Nephron (organoid): ENCODE measurements around the gene NR1I3.
A peak's percentile ranks its signal among the peaks of the same experiment; 100 is the strongest.

Source experiments
- H3K27ac Mint-ChIP-seq, 3 experiments: 2 replicates each; pipeline ENCODE4 v1.8.0; 2020; ENCODE audit warnings: mixed read lengths in 3 of 3, mild to moderate bottlenecking in 2 of 3, moderate library complexity in 1 of 3
- H3K27me3 Mint-ChIP-seq: 2 replicates; pipeline ENCODE4 v1.8.0; 2021; ENCODE audit warnings: low read depth, mild to moderate bottlenecking, moderate library complexity, mixed read lengths
- H3K36me3 Mint-ChIP-seq: 2 replicates; pipeline ENCODE4 v1.8.0; 2020; ENCODE audit warnings: low read depth, mixed read lengths
- H3K4me1 Mint-ChIP-seq: 2 replicates; pipeline ENCODE4 v1.8.0; 2020; ENCODE audit warnings: mixed read lengths
- H3K4me3 Mint-ChIP-seq, 3 experiments: 2 replicates each; pipeline ENCODE4 v1.8.0; 2020; ENCODE audit warnings: mild to moderate bottlenecking in 3 of 3, mixed read lengths in 3 of 3, moderate library complexity in 2 of 3
- H3K9me3 Mint-ChIP-seq: 2 replicates; pipeline ENCODE4 v1.8.0; 2020; ENCODE audit warnings: mixed read lengths
- CTCF ChIP-seq, 3 experiments: fragments of 200-600 bp; sonication (generic); IDR thresholded peaks; one replicate each; pipeline ENCODE4 v1.5.0; 2021; ENCODE audit warnings: antibody characterized with exemption in 3 of 3; ENCODE audit not compliant: unreplicated experiment in 3 of 3

The NR1I3 gene

GRCh38 chr1:161235957-161236775, 1.8 kb downstream of the NR1I3 start:
- Mint-ChIP-seq H3K27ac (no peak overlapping the region), H3K4me3 (no peak overlapping the region)

GRCh38 chr1:161233102-161233501, 4.9 kb downstream of the NR1I3 start:
- Mint-ChIP-seq H3K36me3 (peaks cover 7% of the 10 kb centered on the region), H3K27ac (no peak overlapping the region), H3K27me3 (no peaks in the 10 kb centered on the region), H3K4me1 (no peaks in the 10 kb centered on the region), H3K4me3 (no peak overlapping the region), H3K9me3 (no peaks in the 10 kb centered on the region)
- no peak for TF ChIP-seq CTCF (IDR thresholded peaks at IDR 0.05; ENCODE audit: unreplicated experiment in 3 of 3)

More at GRCh38 chr1:161235957-161236775, 1.8 kb downstream of the NR1I3 start:
- Mint-ChIP-seq H3K27me3 (no peaks in the 10 kb centered on the region), H3K4me1 (no peaks in the 10 kb centered on the region), H3K9me3 (no peaks in the 10 kb centered on the region), H3K36me3 (no peaks in the 10 kb centered on the region)
- TF ChIP-seq CTCF (IDR thresholded peaks at IDR 0.05; ENCODE audit: unreplicated experiment in 3 of 3) = no peak

GRCh38 chr1:161230762-161231161, 7.2 kb downstream of the NR1I3 start:
- Mint-ChIP-seq H3K27ac (no peak overlapping the region), H3K4me3 (no peak overlapping the region), H3K27me3 (no peaks in the 10 kb centered on the region), H3K36me3 (peaks cover 10% of the 10 kb centered on the region), H3K9me3 (no peaks in the 10 kb centered on the region), H3K4me1 (peaks cover 18% of the 10 kb centered on the region)
- no peak for TF ChIP-seq CTCF (IDR thresholded peaks at IDR 0.05; ENCODE audit: unreplicated experiment in 3 of 3)

- TF ChIP-seq CTCF (IDR thresholded peaks at IDR 0.05; ENCODE audit: unreplicated experiment in 3 of 3) = no peak
- Mint-ChIP-seq H3K27me3 (no peaks in the 10 kb centered on the region), H3K4me3 (no peak overlapping the region), H3K9me3 (no peaks in the 10 kb centered on the region), H3K27ac (no peak overlapping the region), H3K36me3 (peaks cover 10% of the 10 kb centered on the region), H3K4me1 (peaks cover 24% of the 10 kb centered on the region)
These were observed 8.1 kb downstream of the NR1I3 start for GRCh38 chr1:161229896-161230295.

- peaks cover 4% of the 10 kb centered on the region for H3K27me3 Mint-ChIP-seq
- no peak for TF ChIP-seq CTCF (IDR thresholded peaks at IDR 0.05; ENCODE audit: unreplicated experiment in 3 of 3)
- H3K27ac Mint-ChIP-seq = no peak overlapping the region
- peaks cover 24% of the 10 kb centered on the region for H3K4me1 Mint-ChIP-seq
- peaks cover 10% of the 10 kb centered on the region for H3K36me3 Mint-ChIP-seq
- H3K9me3 Mint-ChIP-seq = no peaks in the 10 kb centered on the region
- peak overlapping the region; percentile 12 to 94 (median 58) for H3K4me3 Mint-ChIP-seq
These were observed 10.0 kb downstream of the NR1I3 start for GRCh38 chr1:161228032-161228431.
